ENCODE measurements around the gene PTH.

Gene PTH

GRCh38 chr11:13495929-13496328 lies at the start of gene PTH:
Gene PTH, minus strand, starts transcription at chr11:13495997. Its CDS starts 3,142 bp downstream, at chr11:13492855.
- no peak for DNase-seq (ENCODE audit: low read depth)

GRCh38 chr11:13538044-13538443 lies 42.2 kb upstream of the PTH start:
- no peak for DNase-seq (ENCODE audit: low read depth)

- DNase-seq (ENCODE audit: low read depth): no peak
Observed at GRCh38 chr11:13535819-13536218, 40.0 kb upstream of the PTH start.

GRCh38 chr11:13534358-13534757 lies 38.6 kb upstream of the PTH start:
- no peak for DNase-seq (ENCODE audit: low read depth)

GRCh38 chr11:13525257-13525656 lies 29.5 kb upstream of the PTH start:
- DNase-seq (ENCODE audit: low read depth): no peak

- DNase-seq (ENCODE audit: low read depth): no peak
Observed at GRCh38 chr11:13503393-13503792, 7.6 kb upstream of the PTH start.

- DNase-seq (ENCODE audit: low read depth): no peak
Observed at GRCh38 chr11:13502492-13502891, 6.7 kb upstream of the PTH start.

- no peak for DNase-seq (ENCODE audit: low read depth)
Observed at GRCh38 chr11:13494051-13494450, 1.7 kb downstream of the PTH start.

- DNase-seq (ENCODE audit: low read depth): no peak
Observed at GRCh38 chr11:13487661-13488030, 8.2 kb downstream of the PTH start.

GRCh38 chr11:13486926-13487660 lies 8.7 kb downstream of the PTH start:
- peak; percentile 52 for DNase-seq (ENCODE audit: low read depth)

- DNase-seq (ENCODE audit: low read depth): no peak
Observed at GRCh38 chr11:13480198-13480597, 15.6 kb downstream of the PTH start.

GRCh38 chr11:13479688-13480087 lies 16.1 kb downstream of the PTH start:
- no peak for DNase-seq (ENCODE audit: low read depth)

- DNase-seq (ENCODE audit: low read depth): no peak
Observed at GRCh38 chr11:13475091-13475490, 20.7 kb downstream of the PTH start.

- no peak for DNase-seq (ENCODE audit: low read depth)
Observed at GRCh38 chr11:13473013-13473722, 22.6 kb downstream of the PTH start.

GRCh38 chr11:13468750-13469149 lies 27.0 kb downstream of the PTH start:
- DNase-seq (ENCODE audit: low read depth): no peak

- DNase-seq (ENCODE audit: low read depth): no peak
Observed at GRCh38 chr11:13465909-13466371, 29.9 kb downstream of the PTH start.

- no peak for DNase-seq (ENCODE audit: low read depth)
Observed at GRCh38 chr11:13463779-13464290, 32.0 kb downstream of the PTH start.

- DNase-seq (ENCODE audit: low read depth): peak; percentile 83
Observed at GRCh38 chr11:13462901-13463778, 32.7 kb downstream of the PTH start, which contains the start of gene BTBD10. Gene BTBD10, minus strand, starts transcription at chr11:13463222. Its CDS starts 18,098 bp downstream, at chr11:13445124.

- peak; percentile 37 for DNase-seq (ENCODE audit: low read depth)
Observed at GRCh38 chr11:13462311-13462900, 33.4 kb downstream of the PTH start.

- DNase-seq (ENCODE audit: low read depth): no peak
Observed at GRCh38 chr11:13461291-13461690, 34.5 kb downstream of the PTH start.

- no peak for DNase-seq (ENCODE audit: low read depth)
Observed at GRCh38 chr11:13450832-13451397, 44.9 kb downstream of the PTH start.

Data from activated gamma-delta T cell treated with anti-CD3 and anti-CD28 coated beads, Interleukin-2, amount 50 U/mL, for 16 hours (primary cell).